Suprapubic skin (tissue), 4 donors: ENCODE results near the gene ZNF205. TPM values are rescaled to one million over a fixed set of nuclear protein-coding genes. Genes with fewer than 3 reads are reported as not detected.
"Not testable (repeated sequence)": the region's sequence is repeated elsewhere in the genome, so short reads cannot be mapped to it uniquely, and the experiment has no call there.

Experiments used
- DNase-seq, 2 donors: peaks; one replicate each; pipeline ENCODE4 v3.0.0-alpha.2; 2019; ENCODE audit warnings: low spot score in 2 of 2
- H3K27ac ChIP-seq: fragments of 200-600 bp; sonication (generic); one replicate; pipeline ENCODE4 v1.5.1; 2019
- H3K27me3 ChIP-seq: fragments of 200-600 bp; sonication (generic); one replicate; pipeline ENCODE4 v1.5.1; 2019
- H3K36me3 ChIP-seq: fragments of 200-600 bp; sonication (generic); one replicate; pipeline ENCODE4 v1.5.1; 2019
- H3K4me1 ChIP-seq: fragments of 200-600 bp; sonication (generic); one replicate; pipeline ENCODE4 v1.5.1; 2019
- H3K4me3 ChIP-seq: fragments of 200-600 bp; sonication (generic); one replicate; pipeline ENCODE4 v1.5.1; 2019; ENCODE audit warnings: mild to moderate bottlenecking
- H3K9me3 ChIP-seq: fragments of 200-600 bp; sonication (generic); one replicate; pipeline ENCODE4 v1.5.1; 2019
- EP300 ChIP-seq: sonication (generic); formaldehyde crosslinking; IDR thresholded peaks from one replicate; pipeline ENCODE4 v1.6.1; 2017; ENCODE audit warnings: antibody characterized with exemption
- POLR2A ChIP-seq, 2 donors: fragments of 450-650 bp; IDR thresholded peaks; one replicate each; pipeline ENCODE4 v1.6.1; 2017; ENCODE audit warnings: antibody characterized with exemption in 2 of 2, mild to moderate bottlenecking in 2 of 2, moderate library complexity in 2 of 2
- POLR2AphosphoS5 ChIP-seq, 3 donors: sonication (generic); formaldehyde crosslinking; IDR thresholded peaks; one replicate each; pipeline ENCODE4 v1.6.1; 2017; ENCODE audit warnings: antibody characterized with exemption in 3 of 3
- WGBS: methylation state at CpG from one replicate; pipeline ENCODE4 v1.1.5; 2018; 5-methylcytosine and 5-hydroxymethylcytosine counted together
- total RNA-seq, 4 donors: library from RNA; depleted of rRNA; stranded (reverse); fragments of >200 nt; gene quantifications; one replicate each; pipeline ENCODE4 v1.1.0, GENCODE V29; 2016
- TF ChIP-seq, protein P1 (sequence below), 2 donors: fragments of 200-600 bp in 1 of 2; fragments of 450-650 bp in 1 of 2; sonication (generic) in 1 of 2; IDR thresholded peaks; one replicate each; pipeline ENCODE4 v1.5.1; 2016 to 2019; ENCODE audit warnings: antibody characterized with exemption in 2 of 2, mild to moderate bottlenecking in 1 of 2, moderate library complexity in 1 of 2

The ZNF205 gene
- total RNA-seq, 4 donors from 2014 or later, result 18.3 to 22.5 (median 20.9) TPM

DNA sequence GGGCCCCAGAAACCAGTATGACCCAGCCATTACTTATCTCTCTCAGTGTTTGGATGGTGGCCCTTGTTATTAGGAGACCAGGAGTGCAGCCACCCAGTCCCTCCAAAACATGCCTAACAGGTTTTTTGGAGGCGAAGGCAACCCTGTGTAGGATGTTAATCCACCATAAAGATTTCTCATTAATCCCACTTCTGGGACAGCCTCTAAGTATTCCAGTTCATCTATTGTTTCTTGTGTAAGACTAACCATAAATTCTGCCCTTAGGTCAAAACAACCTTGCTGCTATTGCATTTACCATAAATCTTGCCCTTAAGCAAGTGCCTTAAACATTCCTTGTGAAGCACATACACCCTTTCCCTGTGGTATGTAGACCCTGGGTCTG is 54.1 kb downstream of the ZNF205 start:
- 30% methylated on average over 1 of the region's 1 CpG for WGBS
- Histone ChIP-seq H3K27me3 (peaks cover 36% of the 10 kb centered on the region), H3K4me3 (no peak overlapping the region), H3K4me1 (peaks cover 21% of the 10 kb centered on the region), H3K27ac (no peak overlapping the region), H3K36me3 (no peaks in the 10 kb centered on the region), H3K9me3 (no peaks in the 10 kb centered on the region)
- no peak for DNase-seq
- no peak for TF ChIP-seq EP300
- TF ChIP-seq POLR2AphosphoS5 (IDR thresholded peaks at IDR 0.05), result no peak
- TF ChIP-seq, protein P1, sequence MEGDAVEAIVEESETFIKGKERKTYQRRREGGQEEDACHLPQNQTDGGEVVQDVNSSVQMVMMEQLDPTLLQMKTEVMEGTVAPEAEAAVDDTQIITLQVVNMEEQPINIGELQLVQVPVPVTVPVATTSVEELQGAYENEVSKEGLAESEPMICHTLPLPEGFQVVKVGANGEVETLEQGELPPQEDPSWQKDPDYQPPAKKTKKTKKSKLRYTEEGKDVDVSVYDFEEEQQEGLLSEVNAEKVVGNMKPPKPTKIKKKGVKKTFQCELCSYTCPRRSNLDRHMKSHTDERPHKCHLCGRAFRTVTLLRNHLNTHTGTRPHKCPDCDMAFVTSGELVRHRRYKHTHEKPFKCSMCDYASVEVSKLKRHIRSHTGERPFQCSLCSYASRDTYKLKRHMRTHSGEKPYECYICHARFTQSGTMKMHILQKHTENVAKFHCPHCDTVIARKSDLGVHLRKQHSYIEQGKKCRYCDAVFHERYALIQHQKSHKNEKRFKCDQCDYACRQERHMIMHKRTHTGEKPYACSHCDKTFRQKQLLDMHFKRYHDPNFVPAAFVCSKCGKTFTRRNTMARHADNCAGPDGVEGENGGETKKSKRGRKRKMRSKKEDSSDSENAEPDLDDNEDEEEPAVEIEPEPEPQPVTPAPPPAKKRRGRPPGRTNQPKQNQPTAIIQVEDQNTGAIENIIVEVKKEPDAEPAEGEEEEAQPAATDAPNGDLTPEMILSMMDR (IDR thresholded peaks at IDR 0.05), result no peak
- TF ChIP-seq POLR2A (IDR thresholded peaks at IDR 0.05), result no peak

DNA sequence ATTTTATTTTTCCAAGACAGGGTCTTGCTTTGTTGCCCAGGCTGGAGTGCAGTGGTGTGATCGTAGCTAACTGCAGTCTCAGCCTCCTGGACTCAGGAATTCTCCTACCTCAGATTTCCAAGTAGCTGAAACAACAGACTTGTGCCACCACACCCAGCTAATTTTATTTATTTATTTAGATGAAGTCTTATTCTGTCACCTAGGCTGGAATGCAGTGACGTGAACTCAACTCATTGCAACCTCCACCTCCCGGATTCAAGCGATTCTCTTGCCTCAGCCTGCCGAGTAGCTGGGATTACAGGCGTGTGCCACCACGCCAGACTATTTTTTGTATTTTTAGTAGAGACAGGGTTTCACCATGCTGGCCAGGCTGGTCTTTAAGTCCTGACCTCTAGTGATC is 56.3 kb downstream of the ZNF205 start:
- not testable (repeated sequence) for DNase-seq, H3K36me3 ChIP-seq, H3K4me3 ChIP-seq, H3K27ac ChIP-seq, H3K9me3 ChIP-seq
- Histone ChIP-seq H3K27me3 (peaks cover 59% of the 10 kb centered on the region), H3K4me1 (peaks cover 28% of the 10 kb centered on the region)
- 58% methylated on average over 7 of the region's 7 CpGs for WGBS

Other genes starting within 250 kb of the ZNF205 start
- gene FLYWCH2, start 229.4 kb upstream of the ZNF205 start, total RNA-seq, result 10 to 100 TPM; 31.5 to 42.1 (median 34.7) TPM
- gene FLYWCH1, start 200.7 kb upstream of the ZNF205 start, total RNA-seq, result 10 to 100 TPM; 32.7 to 81.8 (median 52.1) TPM
- 1 to 10 TPM; 1.0 to 4.2 (median 3.9) TPM for gene KREMEN2, start 148.3 kb upstream of the ZNF205 start, total RNA-seq
- 10 to 100 TPM in 3 of 4 donors, 1 to 10 TPM in 1; 4.7 to 19.2 (median 14.1) TPM for gene PAQR4, start 143.2 kb upstream of the ZNF205 start, total RNA-seq
- 1 to 10 TPM; 1.9 to 6.4 (median 4.7) TPM for gene PKMYT1, start 132.1 kb upstream of the ZNF205 start, total RNA-seq
- gene CLDN9, start 99.7 kb upstream of the ZNF205 start, total RNA-seq, result not detected
- gene CLDN6, start 94.4 kb upstream of the ZNF205 start, total RNA-seq, result not detected
- 10 to 100 TPM in 3 of 4 donors, 1 to 10 TPM in 1; 2.3 to 59.6 (median 30.5) TPM for gene TNFRSF12A, start 92.2 kb upstream of the ZNF205 start, total RNA-seq
- 10 to 100 TPM; 32.6 to 65.4 (median 51.5) TPM for gene HCFC1R1, start 88.6 kb upstream of the ZNF205 start, total RNA-seq
- 10 to 100 TPM; 15.8 to 27.0 (median 24.9) TPM for gene THOC6, start 88.6 kb upstream of the ZNF205 start, total RNA-seq
- gene BICDL2, start 75.6 kb upstream of the ZNF205 start, total RNA-seq, result 10 to 100 TPM; 58.4 to 77.6 (median 69.3) TPM
- under 1 TPM in 3 of 4 donors, not detected in 1; 0.51 to 0.87 (median 0.83) TPM for gene MMP25, start 66.0 kb upstream of the ZNF205 start, total RNA-seq
- gene IL32, start 46.9 kb upstream of the ZNF205 start, total RNA-seq, result 10 to 100 TPM in 1 of 4 donors, 1 to 10 TPM in 3; 2.6 to 11.9 (median 6.1) TPM
- gene ZSCAN10, start 13.3 kb upstream of the ZNF205 start, total RNA-seq, result not detected
- gene ZNF213, start 22.4 kb downstream of the ZNF205 start, total RNA-seq, result 10 to 100 TPM; 14.0 to 18.0 (median 16.4) TPM
- gene OR1F1, start 75.6 kb downstream of the ZNF205 start, total RNA-seq, result not detected
- gene ZNF200, start 122.6 kb downstream of the ZNF205 start, total RNA-seq, result 1 to 10 TPM; 2.6 to 7.7 (median 4.8) TPM
- gene MEFV, start 144.0 kb downstream of the ZNF205 start, total RNA-seq, result under 1 TPM in 3 of 4 donors, not detected in 1; 0.16 to 0.40 (median 0.17) TPM
- 10 to 100 TPM; 40.6 to 56.3 (median 45.1) TPM for gene ZNF263, start 170.9 kb downstream of the ZNF205 start, total RNA-seq
- 1 to 10 TPM; 1.9 to 4.3 (median 2.1) TPM for gene TIGD7, start 192.8 kb downstream of the ZNF205 start, total RNA-seq
- gene ZNF75A, start 192.9 kb downstream of the ZNF205 start, total RNA-seq, result 10 to 100 TPM; 13.8 to 40.4 (median 19.1) TPM
- gene OR2C1, start 243.3 kb downstream of the ZNF205 start, total RNA-seq, result under 1 TPM in 1 of 4 donors, not detected in 3; 0.34 TPM